ENCODE measurements around the gene LRCH4.
"Not testable (repeated sequence)": the region's sequence is repeated elsewhere in the genome, so short reads cannot be mapped to it uniquely, and the experiment has no call there.

Gene LRCH4

GRCh38 chr7:100568896-100569844 is 16.8 kb downstream of the LRCH4 start:
- no peaks in the 10 kb centered on the region for H3K27me3 ChIP-seq (ENCODE audit: control insufficient read depth in 5 of 5, insufficient read depth in 4 of 5, low read length in 5 of 5)
- H3K9ac ChIP-seq (ENCODE audit: low read length in 5 of 5) = peak overlapping the region in 1 of 5 donors; percentile 30
- peak overlapping the region in 4 of 5 donors; percentile 27 to 63 (median 52) for H3K4me3 ChIP-seq (ENCODE audit: low read depth in 1 of 5, low read length in 5 of 5)
- H3K4me1 ChIP-seq (ENCODE audit: control insufficient read depth in 5 of 5, insufficient read depth in 5 of 5, low read length in 5 of 5) = peaks cover 1 to 39% (median 26%) of the 10 kb centered on the region in 5 donors
- no peak overlapping the region for H3K27ac ChIP-seq (ENCODE audit: low read depth, low read length)
- no peaks in the 10 kb centered on the region for H3K9me3 ChIP-seq (ENCODE audit: control insufficient read depth in 5 of 5, low read length in 5 of 5)
- peaks cover 0 to 17% (median 2%) of the 10 kb centered on the region in 5 donors for H3K36me3 ChIP-seq (ENCODE audit: control insufficient read depth in 5 of 5, insufficient read depth in 5 of 5, low read length in 5 of 5)

- Histone ChIP-seq H3K4me3 (ENCODE audit: low read depth in 1 of 5, low read length in 5 of 5) (no peak overlapping the region), H3K4me1 (ENCODE audit: control insufficient read depth in 5 of 5, insufficient read depth in 5 of 5, low read length in 5 of 5) (peaks cover 1 to 47% (median 33%) of the 10 kb centered on the region in 5 donors), H3K27me3 (ENCODE audit: control insufficient read depth in 5 of 5, insufficient read depth in 4 of 5, low read length in 5 of 5) (no peaks in the 10 kb centered on the region), H3K9ac (ENCODE audit: low read length in 5 of 5) (no peak overlapping the region), H3K36me3 (ENCODE audit: control insufficient read depth in 5 of 5, insufficient read depth in 5 of 5, low read length in 5 of 5) (peaks cover 0 to 11% (median 0%) of the 10 kb centered on the region in 5 donors), H3K9me3 (ENCODE audit: control insufficient read depth in 5 of 5, low read length in 5 of 5) (no peaks in the 10 kb centered on the region), H3K27ac (ENCODE audit: low read depth, low read length) (no peak overlapping the region)
These were observed 17.6 kb downstream of the LRCH4 start for GRCh38 chr7:100568176-100568895.

GRCh38 chr7:100567751-100568175 is 18.2 kb downstream of the LRCH4 start:
- peaks cover 0 to 11% (median 4%) of the 10 kb centered on the region in 5 donors for H3K36me3 ChIP-seq (ENCODE audit: control insufficient read depth in 5 of 5, insufficient read depth in 5 of 5, low read length in 5 of 5)
- no peak overlapping the region for H3K27ac ChIP-seq (ENCODE audit: low read depth, low read length)
- H3K9ac ChIP-seq (ENCODE audit: low read length in 5 of 5) = no peak overlapping the region
- no peaks in the 10 kb centered on the region for H3K9me3 ChIP-seq (ENCODE audit: control insufficient read depth in 5 of 5, low read length in 5 of 5)
- no peaks in the 10 kb centered on the region for H3K27me3 ChIP-seq (ENCODE audit: control insufficient read depth in 5 of 5, insufficient read depth in 4 of 5, low read length in 5 of 5)
- peaks cover 1 to 53% (median 33%) of the 10 kb centered on the region in 5 donors for H3K4me1 ChIP-seq (ENCODE audit: control insufficient read depth in 5 of 5, insufficient read depth in 5 of 5, low read length in 5 of 5)
- H3K4me3 ChIP-seq (ENCODE audit: low read depth in 1 of 5, low read length in 5 of 5) = no peak overlapping the region

- Histone ChIP-seq H3K9ac (ENCODE audit: low read length in 5 of 5) (no peak overlapping the region), H3K9me3 (ENCODE audit: control insufficient read depth in 5 of 5, low read length in 5 of 5) (no peaks in the 10 kb centered on the region), H3K27me3 (ENCODE audit: control insufficient read depth in 5 of 5, insufficient read depth in 4 of 5, low read length in 5 of 5) (no peaks in the 10 kb centered on the region), H3K36me3 (ENCODE audit: control insufficient read depth in 5 of 5, insufficient read depth in 5 of 5, low read length in 5 of 5) (peaks cover 0 to 13% (median 8%) of the 10 kb centered on the region in 5 donors), H3K27ac (ENCODE audit: low read depth, low read length) (no peak overlapping the region), H3K4me1 (ENCODE audit: control insufficient read depth in 5 of 5, insufficient read depth in 5 of 5, low read length in 5 of 5) (peaks cover 1 to 59% (median 33%) of the 10 kb centered on the region in 5 donors), H3K4me3 (ENCODE audit: low read depth in 1 of 5, low read length in 5 of 5) (no peak overlapping the region)
These were observed 18.7 kb downstream of the LRCH4 start for GRCh38 chr7:100567031-100567730.

- Histone ChIP-seq H3K9ac (ENCODE audit: low read length in 5 of 5) (no peak overlapping the region), H3K4me3 (ENCODE audit: low read depth in 1 of 5, low read length in 5 of 5) (no peak overlapping the region), H3K9me3 (ENCODE audit: control insufficient read depth in 5 of 5, low read length in 5 of 5) (no peaks in the 10 kb centered on the region), H3K4me1 (ENCODE audit: control insufficient read depth in 5 of 5, insufficient read depth in 5 of 5, low read length in 5 of 5) (peaks cover 1 to 70% (median 34%) of the 10 kb centered on the region in 5 donors), H3K27me3 (ENCODE audit: control insufficient read depth in 5 of 5, insufficient read depth in 4 of 5, low read length in 5 of 5) (no peaks in the 10 kb centered on the region), H3K36me3 (ENCODE audit: control insufficient read depth in 5 of 5, insufficient read depth in 5 of 5, low read length in 5 of 5) (peaks cover 0 to 18% (median 7%) of the 10 kb centered on the region in 5 donors), H3K27ac (ENCODE audit: low read depth, low read length) (no peak overlapping the region)
These were observed 19.9 kb downstream of the LRCH4 start for GRCh38 chr7:100566018-100566531.

- Histone ChIP-seq H3K4me1 (ENCODE audit: control insufficient read depth in 5 of 5, insufficient read depth in 5 of 5, low read length in 5 of 5) (peaks cover 0 to 67% (median 31%) of the 10 kb centered on the region in 5 donors), H3K9ac (ENCODE audit: low read length in 5 of 5) (no peak overlapping the region), H3K27me3 (ENCODE audit: control insufficient read depth in 5 of 5, insufficient read depth in 4 of 5, low read length in 5 of 5) (no peaks in the 10 kb centered on the region), H3K27ac (ENCODE audit: low read depth, low read length) (no peak overlapping the region), H3K36me3 (ENCODE audit: control insufficient read depth in 5 of 5, insufficient read depth in 5 of 5, low read length in 5 of 5) (peaks cover 0 to 18% (median 7%) of the 10 kb centered on the region in 5 donors), H3K9me3 (ENCODE audit: control insufficient read depth in 5 of 5, low read length in 5 of 5) (no peaks in the 10 kb centered on the region), H3K4me3 (ENCODE audit: low read depth in 1 of 5, low read length in 5 of 5) (no peak overlapping the region)
These were observed 20.8 kb downstream of the LRCH4 start for GRCh38 chr7:100565133-100565571.

GRCh38 chr7:100564405-100564804 is 21.5 kb downstream of the LRCH4 start:
- Histone ChIP-seq H3K36me3 (ENCODE audit: control insufficient read depth in 5 of 5, insufficient read depth in 5 of 5, low read length in 5 of 5) (peaks cover 0 to 18% (median 7%) of the 10 kb centered on the region in 5 donors), H3K4me1 (ENCODE audit: control insufficient read depth in 5 of 5, insufficient read depth in 5 of 5, low read length in 5 of 5) (peaks cover 0 to 63% (median 23%) of the 10 kb centered on the region in 5 donors)
- H3K27me3 ChIP-seq (ENCODE audit: control insufficient read depth in 5 of 5, insufficient read depth in 4 of 5, low read length in 5 of 5); H3K4me3 ChIP-seq (ENCODE audit: low read depth in 1 of 5, low read length in 5 of 5); H3K9me3 ChIP-seq (ENCODE audit: control insufficient read depth in 5 of 5, low read length in 5 of 5); H3K9ac ChIP-seq (ENCODE audit: low read length in 5 of 5); H3K27ac ChIP-seq (ENCODE audit: low read depth, low read length): not testable (repeated sequence)

- no peaks in the 10 kb centered on the region for H3K27me3 ChIP-seq (ENCODE audit: control insufficient read depth in 5 of 5, insufficient read depth in 4 of 5, low read length in 5 of 5)
- no peak overlapping the region for H3K4me3 ChIP-seq (ENCODE audit: low read depth in 1 of 5, low read length in 5 of 5)
- no peaks in the 10 kb centered on the region for H3K9me3 ChIP-seq (ENCODE audit: control insufficient read depth in 5 of 5, low read length in 5 of 5)
- peak overlapping the region in 1 of 5 donors; percentile 21 for H3K9ac ChIP-seq (ENCODE audit: low read length in 5 of 5)
- H3K27ac ChIP-seq (ENCODE audit: low read depth, low read length) = no peak overlapping the region
- H3K4me1 ChIP-seq (ENCODE audit: control insufficient read depth in 5 of 5, insufficient read depth in 5 of 5, low read length in 5 of 5) = peaks cover 1 to 62% (median 22%) of the 10 kb centered on the region in 5 donors
- H3K36me3 ChIP-seq (ENCODE audit: control insufficient read depth in 5 of 5, insufficient read depth in 5 of 5, low read length in 5 of 5) = peaks cover 0 to 18% (median 7%) of the 10 kb centered on the region in 5 donors
These were observed 22.0 kb downstream of the LRCH4 start for GRCh38 chr7:100563809-100564400.

- Histone ChIP-seq H3K27ac (ENCODE audit: low read depth, low read length) (no peak overlapping the region), H3K4me3 (ENCODE audit: low read depth in 1 of 5, low read length in 5 of 5) (no peak overlapping the region), H3K9ac (ENCODE audit: low read length in 5 of 5) (no peak overlapping the region), H3K36me3 (ENCODE audit: control insufficient read depth in 5 of 5, insufficient read depth in 5 of 5, low read length in 5 of 5) (peaks cover 0 to 18% (median 7%) of the 10 kb centered on the region in 5 donors), H3K4me1 (ENCODE audit: control insufficient read depth in 5 of 5, insufficient read depth in 5 of 5, low read length in 5 of 5) (peaks cover 1 to 60% (median 21%) of the 10 kb centered on the region in 5 donors), H3K9me3 (ENCODE audit: control insufficient read depth in 5 of 5, low read length in 5 of 5) (no peaks in the 10 kb centered on the region), H3K27me3 (ENCODE audit: control insufficient read depth in 5 of 5, insufficient read depth in 4 of 5, low read length in 5 of 5) (no peaks in the 10 kb centered on the region)
These were observed 22.8 kb downstream of the LRCH4 start for GRCh38 chr7:100563100-100563564.

Data from subcutaneous abdominal adipose tissue (tissue), 5 donors.